Panc1 (cell line): ENCODE measurements around the gene WDR7. TPM values are rescaled to one million over a fixed set of nuclear protein-coding genes. Genes with fewer than 3 reads are reported as not detected.

Experiments
- ATAC-seq: fragments of 200-7000 bp; cut with Tn5 transposase; 2 replicates; pipeline ENCODE4 v1.9.1; 2020; ENCODE audit warnings: mild to moderate bottlenecking, moderate library complexity
- BruUV-seq: library from RNA; stranded (reverse); fragments of 400-500 nt; replicated peaks from 2 replicates; lab custom pipeline; 2021; lab: Mats Ljungman, UMichigan
- CTCF ChIA-PET: fragments of 300-600 bp; sonication (Branson Sonifier 250); formaldehyde crosslinking; loops from one replicate; lab custom pipeline; 2022; ENCODE audit warnings: antibody characterized with exemption; lab: Charles Lee
- POLR2A ChIA-PET: fragments of 300-600 bp; sonication (Branson Sonifier 250); formaldehyde crosslinking; loops from one replicate; lab custom pipeline; 2022; ENCODE audit warnings: antibody characterized with exemption; lab: Charles Lee
- DNase-seq: peaks from one replicate; pipeline ENCODE4 v3.0.0-alpha.2; 2010; ENCODE audit warnings: low read depth, low spot score
- H3K27ac ChIP-seq: 2 replicates; pipeline ENCODE4 v1.5.1; 2011; ENCODE audit warnings: mild to moderate bottlenecking, low read length, inconsistent platforms
- H3K27me3 ChIP-seq: fragments of 200-500 bp; sonication (Bioruptor generic); 2 replicates; pipeline ENCODE4 v1.6.0; 2014; ENCODE audit warnings: low read length, inconsistent platforms; ENCODE audit not compliant: control insufficient read depth, insufficient read depth
- H3K36me3 ChIP-seq: fragments of 200-500 bp; sonication (Bioruptor generic); 2 replicates; pipeline ENCODE4 v1.5.1; 2014; ENCODE audit warnings: inconsistent platforms, mild to moderate bottlenecking, low read length, moderate library complexity; ENCODE audit not compliant: control insufficient read depth, insufficient read depth
- H3K4me1 ChIP-seq: 2 replicates; pipeline ENCODE4 v1.5.1; 2011; ENCODE audit warnings: inconsistent platforms, mild to moderate bottlenecking, low read length, moderate library complexity; ENCODE audit not compliant: control insufficient read depth, insufficient read depth
- H3K4me3 ChIP-seq, 2 experiments: 2 replicates each; pipeline ENCODE4 v1.5.1; 2011 to 2012; ENCODE audit warnings: low read depth in 2 of 2, low read length in 2 of 2, mild to moderate bottlenecking in 2 of 2, inconsistent platforms in 1 of 2, moderate library complexity in 1 of 2
- H3K9me3 ChIP-seq: fragments of 200-500 bp; sonication (Bioruptor generic); 2 replicates; pipeline ENCODE4 v1.5.1; 2014; ENCODE audit warnings: low read depth, mild to moderate bottlenecking, inconsistent platforms, low read length, moderate library complexity; ENCODE audit not compliant: control insufficient read depth, insufficient read depth
- POLR2AphosphoS5 ChIP-seq: IDR thresholded peaks from 2 replicates; pipeline ENCODE4 v1.6.1; 2012; ENCODE audit warnings: mild to moderate bottlenecking, low read depth, low read length, moderate library complexity
- SIN3A ChIP-seq: IDR thresholded peaks from 2 replicates; pipeline ENCODE4 v1.6.1; 2012; ENCODE audit warnings: low read depth, mild to moderate bottlenecking, low read length, moderate library complexity, borderline replicate concordance; ENCODE audit not compliant: insufficient read depth
- TCF7L2 ChIP-seq: IDR thresholded peaks from 2 replicates; pipeline ENCODE4 v1.6.1; 2011; ENCODE audit warnings: mild to moderate bottlenecking, low read depth, low read length, inconsistent platforms
- in situ Hi-C: cut with HindIII; loops from 2 replicates; pipeline ENCODE4 v1.10.0; 2016; ENCODE audit warnings: low sequenced_read_pairs, low pct_unique_long_range_greater_than_20kb
- intact Hi-C: fragments of 100-400 bp; cut with micrococcal nuclease; formaldehyde crosslinking; loops from one replicate; pipeline ENCODE4 v1.10.0; 2022; ENCODE audit not compliant: unreplicated experiment
- total RNA-seq: library from RNA; stranded (reverse); gene quantifications from one replicate; pipeline ENCODE4 v1.2.1, GENCODE V29; 2021; ENCODE audit not compliant: unreplicated experiment
- TF ChIP-seq, protein P1 (sequence below), 2 experiments: IDR thresholded peaks; 2 replicates each; pipeline ENCODE4 v1.6.1; 2011 to 2012; ENCODE audit warnings: low read depth in 2 of 2, control low read depth in 1 of 2, low read length in 1 of 2, mild to moderate bottlenecking in 1 of 2, moderate library complexity in 1 of 2; ENCODE audit not compliant: insufficient read depth in 1 of 2
- TF ChIP-seq, protein P2 (sequence below): fragments of 450-650 bp; IDR thresholded peaks from 2 replicates; pipeline ENCODE4 v1.5.1; 2017; ENCODE audit warnings: mild to moderate bottlenecking

The WDR7 gene
- total RNA-seq, 1 experiment from 2014 or later, result 12.3 TPM

DNA sequence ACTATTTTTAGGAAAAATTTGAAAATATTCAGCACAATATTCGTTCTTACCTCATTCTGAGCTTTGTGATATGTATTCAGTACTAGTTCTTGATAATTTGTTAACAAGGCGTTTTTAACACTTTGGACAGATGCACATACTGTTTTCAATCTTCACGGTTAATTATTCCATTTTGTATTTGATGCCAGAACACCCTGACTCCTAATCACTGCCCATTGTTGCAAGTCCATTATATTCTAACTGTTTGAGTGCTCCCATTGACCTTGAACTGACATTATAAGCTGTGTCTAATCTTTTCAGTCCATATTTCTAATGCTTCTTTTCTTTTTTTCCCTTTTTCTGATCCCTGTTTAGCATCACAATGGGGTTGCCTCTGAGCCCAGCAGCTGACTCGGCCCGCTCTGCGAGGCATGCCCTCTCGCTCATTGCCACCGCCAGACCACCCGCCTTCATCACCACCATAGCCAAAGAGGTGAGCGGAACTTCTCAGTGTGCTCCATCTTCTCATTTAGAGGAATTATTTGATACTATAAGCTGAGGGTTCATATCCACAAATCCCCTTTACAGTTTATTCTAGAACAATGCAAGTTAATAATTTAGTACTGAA, 284.4 kb downstream of the WDR7 start:
- no peaks in the 10 kb centered on the region for H3K4me1 ChIP-seq
- H3K36me3 ChIP-seq, result no peaks in the 10 kb centered on the region
- TF ChIP-seq TCF7L2 (no peak), SIN3A (no peak), POLR2AphosphoS5 (no peak)
- TF ChIP-seq, protein P1, sequence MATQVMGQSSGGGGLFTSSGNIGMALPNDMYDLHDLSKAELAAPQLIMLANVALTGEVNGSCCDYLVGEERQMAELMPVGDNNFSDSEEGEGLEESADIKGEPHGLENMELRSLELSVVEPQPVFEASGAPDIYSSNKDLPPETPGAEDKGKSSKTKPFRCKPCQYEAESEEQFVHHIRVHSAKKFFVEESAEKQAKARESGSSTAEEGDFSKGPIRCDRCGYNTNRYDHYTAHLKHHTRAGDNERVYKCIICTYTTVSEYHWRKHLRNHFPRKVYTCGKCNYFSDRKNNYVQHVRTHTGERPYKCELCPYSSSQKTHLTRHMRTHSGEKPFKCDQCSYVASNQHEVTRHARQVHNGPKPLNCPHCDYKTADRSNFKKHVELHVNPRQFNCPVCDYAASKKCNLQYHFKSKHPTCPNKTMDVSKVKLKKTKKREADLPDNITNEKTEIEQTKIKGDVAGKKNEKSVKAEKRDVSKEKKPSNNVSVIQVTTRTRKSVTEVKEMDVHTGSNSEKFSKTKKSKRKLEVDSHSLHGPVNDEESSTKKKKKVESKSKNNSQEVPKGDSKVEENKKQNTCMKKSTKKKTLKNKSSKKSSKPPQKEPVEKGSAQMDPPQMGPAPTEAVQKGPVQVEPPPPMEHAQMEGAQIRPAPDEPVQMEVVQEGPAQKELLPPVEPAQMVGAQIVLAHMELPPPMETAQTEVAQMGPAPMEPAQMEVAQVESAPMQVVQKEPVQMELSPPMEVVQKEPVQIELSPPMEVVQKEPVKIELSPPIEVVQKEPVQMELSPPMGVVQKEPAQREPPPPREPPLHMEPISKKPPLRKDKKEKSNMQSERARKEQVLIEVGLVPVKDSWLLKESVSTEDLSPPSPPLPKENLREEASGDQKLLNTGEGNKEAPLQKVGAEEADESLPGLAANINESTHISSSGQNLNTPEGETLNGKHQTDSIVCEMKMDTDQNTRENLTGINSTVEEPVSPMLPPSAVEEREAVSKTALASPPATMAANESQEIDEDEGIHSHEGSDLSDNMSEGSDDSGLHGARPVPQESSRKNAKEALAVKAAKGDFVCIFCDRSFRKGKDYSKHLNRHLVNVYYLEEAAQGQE (IDR thresholded peaks at IDR 0.05; ENCODE audit: insufficient read depth in 1 of 2, low read depth in 2 of 2, low read length in 1 of 2), result no peak
- TF ChIP-seq, protein P2, sequence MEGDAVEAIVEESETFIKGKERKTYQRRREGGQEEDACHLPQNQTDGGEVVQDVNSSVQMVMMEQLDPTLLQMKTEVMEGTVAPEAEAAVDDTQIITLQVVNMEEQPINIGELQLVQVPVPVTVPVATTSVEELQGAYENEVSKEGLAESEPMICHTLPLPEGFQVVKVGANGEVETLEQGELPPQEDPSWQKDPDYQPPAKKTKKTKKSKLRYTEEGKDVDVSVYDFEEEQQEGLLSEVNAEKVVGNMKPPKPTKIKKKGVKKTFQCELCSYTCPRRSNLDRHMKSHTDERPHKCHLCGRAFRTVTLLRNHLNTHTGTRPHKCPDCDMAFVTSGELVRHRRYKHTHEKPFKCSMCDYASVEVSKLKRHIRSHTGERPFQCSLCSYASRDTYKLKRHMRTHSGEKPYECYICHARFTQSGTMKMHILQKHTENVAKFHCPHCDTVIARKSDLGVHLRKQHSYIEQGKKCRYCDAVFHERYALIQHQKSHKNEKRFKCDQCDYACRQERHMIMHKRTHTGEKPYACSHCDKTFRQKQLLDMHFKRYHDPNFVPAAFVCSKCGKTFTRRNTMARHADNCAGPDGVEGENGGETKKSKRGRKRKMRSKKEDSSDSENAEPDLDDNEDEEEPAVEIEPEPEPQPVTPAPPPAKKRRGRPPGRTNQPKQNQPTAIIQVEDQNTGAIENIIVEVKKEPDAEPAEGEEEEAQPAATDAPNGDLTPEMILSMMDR, result no peak
- H3K9me3 ChIP-seq, result no peaks in the 10 kb centered on the region
- intact Hi-C loops, result no loop called here
- ChIA-PET POLR2A (no interaction called here), CTCF (no interaction called here)
- no peak overlapping the region for H3K27ac ChIP-seq
- no peak overlapping the region for H3K4me3 ChIP-seq
- DNase-seq, result no peak
- no peak for ATAC-seq
- in situ Hi-C loops, result no loop called here
- no peaks in the 10 kb centered on the region for H3K27me3 ChIP-seq
- BruUV-seq, result no TSS peak

DNA sequence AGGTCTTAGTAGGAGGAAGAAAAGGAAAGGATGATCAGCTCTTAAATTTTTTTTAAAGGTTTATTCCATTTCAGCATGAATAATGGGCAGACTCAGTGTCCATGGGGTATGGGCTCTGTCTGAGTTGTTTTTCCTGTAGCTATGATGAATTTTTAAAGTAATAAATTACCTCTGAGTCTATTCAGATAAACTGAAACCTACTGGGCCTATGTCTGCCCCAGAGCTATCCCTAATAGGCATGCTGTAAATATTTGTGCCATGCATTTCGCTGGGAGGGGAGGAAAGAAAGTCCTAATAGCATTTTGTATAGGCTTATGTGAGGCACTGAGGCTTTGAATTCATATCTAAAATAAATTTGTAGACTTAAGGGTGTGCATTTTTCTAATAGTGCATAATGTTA, 285.3 kb downstream of the WDR7 start:
- Histone ChIP-seq H3K4me1 (no peaks in the 10 kb centered on the region), H3K9me3 (no peaks in the 10 kb centered on the region), H3K27ac (no peak overlapping the region), H3K27me3 (no peaks in the 10 kb centered on the region), H3K4me3 (no peak overlapping the region), H3K36me3 (no peaks in the 10 kb centered on the region)
- in situ Hi-C loops (no loop called here), intact Hi-C loops (no loop called here)
- POLR2A ChIA-PET, result no interaction called here
- ATAC-seq (no peak), DNase-seq (no peak)
- CTCF ChIA-PET, result no interaction called here
- BruUV-seq, result no TSS peak
- TF ChIP-seq TCF7L2 (no peak), SIN3A (no peak)

DNA sequence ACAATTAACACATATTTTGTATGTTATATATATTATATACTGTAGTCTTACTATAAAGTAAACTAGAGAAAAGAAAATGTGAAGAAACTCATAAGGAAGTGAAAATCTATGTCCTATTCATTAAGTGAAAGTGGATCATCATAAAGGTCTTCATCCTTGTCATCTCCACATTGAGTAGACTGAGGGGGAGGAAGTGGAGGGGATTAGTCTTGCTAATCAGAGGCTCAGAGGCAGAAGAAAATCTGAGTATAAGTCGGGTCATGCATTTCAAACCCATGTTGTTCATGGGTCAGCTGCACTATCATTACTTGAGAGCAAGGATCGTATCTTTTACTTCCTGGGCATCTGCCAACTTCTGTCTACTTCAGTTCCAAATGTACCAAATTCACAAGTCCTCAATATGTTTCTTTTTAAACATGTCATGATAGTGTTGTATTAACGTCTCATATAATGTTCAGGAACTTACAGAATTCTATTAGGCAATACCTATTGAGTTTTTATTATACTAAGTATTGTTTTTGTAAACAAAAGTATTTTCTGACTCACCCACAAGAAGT, 286.8 kb downstream of the WDR7 start:
- Histone ChIP-seq H3K27me3 (no peaks in the 10 kb centered on the region), H3K4me3 (no peak overlapping the region), H3K27ac (no peak overlapping the region), H3K36me3 (no peaks in the 10 kb centered on the region), H3K4me1 (no peaks in the 10 kb centered on the region), H3K9me3 (no peaks in the 10 kb centered on the region)
- no peak for DNase-seq
- in situ Hi-C loops, result no loop called here
- intact Hi-C loops, result no loop called here
- ChIA-PET CTCF (no interaction called here), POLR2A (no interaction called here)
- no TSS peak for BruUV-seq
- ATAC-seq, result no peak
- TF ChIP-seq, protein P2, result no peak
- TF ChIP-seq, protein P1 (IDR thresholded peaks at IDR 0.05; ENCODE audit: insufficient read depth in 1 of 2, low read depth in 2 of 2, low read length in 1 of 2), result no peak
- TF ChIP-seq POLR2AphosphoS5 (no peak), SIN3A (no peak), TCF7L2 (no peak)
